A549 (cell line): Measurements from ENCODE around the gene WIZ. TPM values are rescaled to one million over a fixed set of nuclear protein-coding genes. Genes with fewer than 3 reads are reported as not detected.

Source experiments
- ATAC-seq, 2 experiments: fragments of 200-7000 bp in 1 of 2; fragments of >200 bp in 1 of 2; cut with Nextera tagmentation in 1 of 2; cut with Tn5 transposase in 1 of 2; 3 replicates each; pipeline versions ENCODE4 v1.8.0 to v1.9.1; 2018 to 2020; ENCODE audit warnings: mild to moderate bottlenecking in 1 of 2, moderate library complexity in 1 of 2
- CTCF ChIA-PET: fragments of 300-600 bp; sonication (Branson Sonifier 250); formaldehyde crosslinking; extraction: SDS; loops from one replicate; lab custom pipeline; 2021; ENCODE audit warnings: antibody characterized with exemption, inconsistent platforms; lab: Yijun Ruan, JAX
- POLR2A ChIA-PET: fragments of 350-600 bp; formaldehyde crosslinking; extraction: SDS; loops from one replicate; lab custom pipeline; 2021; ENCODE audit warnings: antibody characterized with exemption, inconsistent platforms; lab: Yijun Ruan, JAX
- DNase-seq, 2 experiments: peaks; one replicate each; pipeline versions ENCODE4 v3.0.0 to v3.0.0-alpha.2; 2011 to 2016; ENCODE audit warnings: low read depth in 1 of 2, low spot score in 1 of 2
- FAIRE-seq: peaks from 2 replicates; lab custom pipeline; 2011; peaks lifted over from hg19 to GRCh38; lab: Jason Lieb, UNC
- H3K27ac ChIP-seq, 2 experiments: fragments of >200 bp; sonication (Bioruptor Twin); formaldehyde crosslinking; 3 replicates each; pipeline ENCODE4 v1.5.1; 2016 to 2017
- H3K4me1 ChIP-seq: fragments of >200 bp; sonication (Bioruptor Twin); formaldehyde crosslinking; 3 replicates; pipeline ENCODE4 v1.6.1; 2016
- H3K4me2 ChIP-seq: fragments of >200 bp; sonication (Bioruptor Twin); formaldehyde crosslinking; 3 replicates; pipeline ENCODE4 v1.6.1; 2016
- H3K4me3 ChIP-seq: fragments of >200 bp; sonication (Bioruptor Twin); formaldehyde crosslinking; 3 replicates; pipeline ENCODE4 v1.5.1; 2016
- H3K9me3 ChIP-seq: fragments of >200 bp; sonication (Bioruptor Twin); formaldehyde crosslinking; 3 replicates; pipeline ENCODE4 v1.6.1; 2016
- EHF ChIP-seq: fragments of 250-450 bp; sonication (Bioruptor Pico); IDR thresholded peaks from 2 replicates; pipeline ENCODE4 v1.5.0; 2020; ENCODE audit warnings: mild to moderate bottlenecking
- ELK1 ChIP-seq: fragments of 150-350 bp; IDR thresholded peaks from 2 replicates; pipeline ENCODE4 v1.6.1; 2014; ENCODE audit warnings: low read depth, mild to moderate bottlenecking, low read length
- HOXB13 ChIP-seq: fragments of 250-450 bp; sonication (Bioruptor Pico); IDR thresholded peaks from 2 replicates; pipeline ENCODE4 v1.5.0; 2020; ENCODE audit warnings: low read depth, mild to moderate bottlenecking, moderate library complexity
- KDM1A ChIP-seq: fragments of 200-600 bp; sonication (generic); IDR thresholded peaks from 2 replicates; pipeline ENCODE4 v1.6.1; 2016; ENCODE audit warnings: low read depth, mild to moderate bottlenecking
- KDM5A ChIP-seq: fragments of 200-600 bp; sonication (generic); IDR thresholded peaks from 2 replicates; pipeline ENCODE4 v1.6.1; 2016; ENCODE audit warnings: antibody characterized with exemption, mild to moderate bottlenecking
- MAFK ChIP-seq: fragments of 450-650 bp; IDR thresholded peaks from 2 replicates; pipeline ENCODE4 v1.6.1; 2014; ENCODE audit not compliant: partially characterized antibody
- MYC ChIP-seq: IDR thresholded peaks from 2 replicates; pipeline ENCODE4 v1.6.1; 2012; ENCODE audit warnings: mild to moderate bottlenecking, inconsistent platforms, low read length, improper control_type of control experiment, borderline replicate concordance
- NFE2L2 ChIP-seq: fragments of 150-350 bp; conservative IDR thresholded peaks from 2 replicates; pipeline ENCODE4 v1.6.1; 2014; ENCODE audit warnings: low read length
- PHF8 ChIP-seq: fragments of 200-600 bp; sonication (generic); IDR thresholded peaks from 2 replicates; pipeline ENCODE4 v1.6.1; 2016; ENCODE audit warnings: low read depth, mild to moderate bottlenecking, antibody characterized with exemption, moderate library complexity, borderline replicate concordance
- REST ChIP-seq: fragments of 200-600 bp; sonication (generic); IDR thresholded peaks from 2 replicates; pipeline ENCODE4 v1.6.1; 2016; ENCODE audit warnings: antibody characterized with exemption, mild to moderate bottlenecking, moderate library complexity
- RNF2 ChIP-seq: fragments of 200-600 bp; sonication (generic); IDR thresholded peaks from 2 replicates; pipeline ENCODE4 v1.6.1; 2016; ENCODE audit warnings: low read depth, mild to moderate bottlenecking, antibody characterized with exemption, moderate library complexity, borderline replicate concordance
- SMC3 ChIP-seq: fragments of >200 bp; sonication (Bioruptor Twin); formaldehyde crosslinking; IDR thresholded peaks from 3 replicates; pipeline ENCODE4 v1.6.1; 2018; ENCODE audit warnings: inconsistent platforms
- TFCP2L1 ChIP-seq: fragments of 250-450 bp; sonication (Bioruptor Pico); IDR thresholded peaks from 2 replicates; pipeline ENCODE4 v1.5.0; 2021; ENCODE audit warnings: mild to moderate bottlenecking
- ZFP36 ChIP-seq: fragments of 450-650 bp; IDR thresholded peaks from 2 replicates; pipeline ENCODE4 v1.6.1; 2014; ENCODE audit warnings: borderline replicate concordance; ENCODE audit not compliant: partially characterized antibody
- ZNF302 ChIP-seq: fragments of 250-450 bp; sonication (Bioruptor Pico); IDR thresholded peaks from 2 replicates; pipeline ENCODE4 v1.9.0; 2021; ENCODE audit warnings: inconsistent platforms, mild to moderate bottlenecking, moderate library complexity
- WGBS: methylation state at CpG from one replicate; pipeline ENCODE4 v1.1.6; 2017; ENCODE audit errors: missing lambda C conversion rate; 5-methylcytosine and 5-hydroxymethylcytosine counted together
- polyA plus RNA-seq, 4 experiments: library from polyadenylated mRNA; depleted of rRNA in 3 of 4; stranded (reverse); fragments of >200 nt; fragmentation: RNase III in 1 of 4; extraction: RNeasy Plus Mini Kit Qiagen cat#74134 plus additional on column Dnase treatment in 1 of 4; gene quantifications; 2 replicates in 3 of 4; 3 replicates in 1 of 4; pipeline ENCODE4 v1.2.3, GENCODE V29; 2011 to 2017

Gene WIZ
- polyA plus RNA-seq, 2 of the 4 experiments (the other 2 are of a cell fraction) = 3.7 to 15.1 TPM

- ChIA-PET CTCF (interaction anchor here (1.4 kb wide), 1 partner anchor 48 kb away, joined by 5 read pairs; the partner anchor contains the start of gene AKAP8L), POLR2A (no interaction called here)
- no peak for FAIRE-seq
- TF ChIP-seq ZFP36 = peak; percentile 98
- no peak for TF ChIP-seq ZNF302 (CRISPR knock-in tag)
- no peak for TF ChIP-seq KDM5A
- peak; percentile 52; the same call in 1 of the 2 replicates for TF ChIP-seq NFE2L2
- TF ChIP-seq REST = no peak
- TF ChIP-seq EHF = no peak
- no peak for TF ChIP-seq HOXB13
- no peak for TF ChIP-seq SMC3
- TF ChIP-seq MYC = no peak
- no peak for TF ChIP-seq ELK1
- no peak for TF ChIP-seq TFCP2L1 (CRISPR knock-in tag)
- 0 out of 2 replicates have a peak, but pooled peaks have one; percentile 47 for TF ChIP-seq KDM1A
- TF ChIP-seq MAFK = peak; percentile 95
- TF ChIP-seq RNF2 = no peak
- H3K4me1 ChIP-seq = peaks cover 12% of the 10 kb centered on the region
- H3K9me3 ChIP-seq = no peaks in the 10 kb centered on the region
- DNase-seq = peak in 1 of 2 experiments; percentile 55
- peak in 1 of 2 experiments; percentile 42; a peak in 2 of 6 replicates for ATAC-seq
- peak overlapping the region in 1 of 2 experiments; percentile 70; a peak in 3 of 6 replicates for H3K27ac ChIP-seq
- H3K4me3 ChIP-seq = no peak overlapping the region
- H3K4me2 ChIP-seq = peak overlapping the region; percentile 45
- 35% methylated on average over 8 of the region's 8 CpGs for WGBS
Measured at GRCh38 chr19:15466851-15467733, 17.3 kb upstream of the WIZ start.

DNA sequence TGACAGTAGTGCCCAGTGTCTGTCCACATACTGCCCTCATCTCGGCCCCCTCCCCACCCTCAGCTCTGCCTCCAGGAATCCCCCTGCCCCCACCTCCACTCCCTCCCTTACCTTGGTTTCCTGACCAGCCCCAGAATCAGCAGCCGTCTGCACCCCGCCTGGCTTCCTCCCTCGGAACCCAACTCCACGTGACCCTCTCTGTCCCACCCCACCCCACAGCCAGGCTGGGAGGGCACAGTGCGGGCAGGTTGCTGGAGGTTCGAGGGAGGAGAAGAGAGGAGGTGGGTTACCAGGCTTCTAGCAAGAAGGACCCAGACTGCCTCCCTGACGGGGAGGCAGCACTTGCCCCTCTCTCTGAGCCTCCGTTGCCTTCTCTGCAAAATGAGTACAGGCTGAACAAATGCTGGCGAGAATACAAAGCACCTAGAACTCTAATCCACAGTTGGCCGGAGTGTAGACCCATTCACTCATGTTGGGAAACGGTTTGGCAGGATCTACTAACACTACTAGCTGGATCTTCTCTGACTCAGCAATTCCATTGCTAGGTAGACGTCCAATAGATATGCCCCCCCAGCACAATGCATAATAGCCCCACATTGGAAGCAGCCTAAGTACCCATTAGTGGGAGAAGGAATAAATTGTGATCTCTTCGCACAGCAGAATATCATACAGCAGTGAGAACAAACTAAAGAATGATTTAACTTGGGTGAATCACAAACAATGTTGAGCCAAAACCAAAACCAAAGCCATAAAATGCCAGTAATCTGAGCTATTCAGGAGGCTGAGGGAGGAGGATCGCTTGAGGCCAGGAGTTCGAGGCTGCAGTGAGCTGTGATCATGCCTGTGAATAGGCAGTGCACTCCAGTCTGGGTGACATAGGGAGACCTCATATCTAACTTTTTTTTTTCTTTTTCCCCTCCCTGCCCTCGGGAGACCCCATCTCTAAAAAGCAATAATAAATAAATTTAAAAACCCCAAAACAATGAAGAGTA lies 14.9 kb upstream of the WIZ start, which contains the start of gene RASAL3:
RASAL3 (minus strand) TSS at position 151 of the 992 bp plus-strand sequence. CDS start 186 bp downstream, outside the sequence.
- ATAC-seq (no peak), FAIRE-seq (no peak)
- POLR2A ChIA-PET = no interaction called here

More for the DNA sequence above, 14.9 kb upstream of the WIZ start, which contains the start of gene RASAL3:
- H3K27ac ChIP-seq = no peak within 1 kb of the TSS
- H3K9me3 ChIP-seq = no peaks in the 10 kb centered on the region
- TF ChIP-seq PHF8 (no peak), MAFK (peak; percentile 22)
- no peak within 1 kb of the TSS for H3K4me2 ChIP-seq
- WGBS = 75% methylated on average over 17 of the region's 17 CpGs
- peaks cover 12% of the 10 kb centered on the region for H3K4me1 ChIP-seq
- CTCF ChIA-PET = no interaction called here
- DNase-seq = no peak
- H3K4me3 ChIP-seq = no peak within 1 kb of the TSS
